Hematopoietic multipotent progenitor cell treated with erythropoietin and hydrocortisone succinate and interleukin-3 and kit ligand, for 17 days (in vitro differentiated cells): ENCODE data around the gene SYNC.
"Not testable (repeated sequence)": the region's sequence is repeated elsewhere in the genome, so short reads cannot be mapped to it uniquely, and the experiment has no call there.

Experiments used
- DNase-seq: peaks from one replicate; pipeline ENCODE4 v3.0.0-alpha.2; 2015; ENCODE audit warnings: low spot score

The SYNC gene

GRCh38 chr1:32724678-32725614, 22.4 kb upstream of the SYNC start:
- peak; percentile 97 for DNase-seq

GRCh38 chr1:32719681-32720275, 17.2 kb upstream of the SYNC start:
- DNase-seq, result no peak

DNA sequence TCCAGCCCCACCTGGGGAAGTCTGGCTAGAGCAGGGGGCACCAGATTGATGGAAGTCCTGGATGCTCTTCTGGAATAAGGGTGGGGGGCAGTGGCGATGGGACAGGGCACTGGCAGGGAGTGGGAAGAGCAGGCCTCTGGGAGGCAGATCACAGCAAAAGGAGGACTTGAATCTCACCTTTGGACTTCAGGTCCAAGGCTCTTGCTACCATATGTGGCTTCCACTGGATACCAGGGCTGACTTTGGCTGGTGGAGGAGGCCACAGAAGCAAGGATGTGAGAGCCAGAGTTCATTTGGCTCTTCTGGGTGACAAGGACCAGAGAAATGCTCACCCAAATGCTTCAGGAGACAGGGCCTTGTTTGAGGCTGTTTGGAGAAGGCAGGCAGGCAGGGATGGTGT, 16.0 kb upstream of the SYNC start:
- no peak for DNase-seq

DNA sequence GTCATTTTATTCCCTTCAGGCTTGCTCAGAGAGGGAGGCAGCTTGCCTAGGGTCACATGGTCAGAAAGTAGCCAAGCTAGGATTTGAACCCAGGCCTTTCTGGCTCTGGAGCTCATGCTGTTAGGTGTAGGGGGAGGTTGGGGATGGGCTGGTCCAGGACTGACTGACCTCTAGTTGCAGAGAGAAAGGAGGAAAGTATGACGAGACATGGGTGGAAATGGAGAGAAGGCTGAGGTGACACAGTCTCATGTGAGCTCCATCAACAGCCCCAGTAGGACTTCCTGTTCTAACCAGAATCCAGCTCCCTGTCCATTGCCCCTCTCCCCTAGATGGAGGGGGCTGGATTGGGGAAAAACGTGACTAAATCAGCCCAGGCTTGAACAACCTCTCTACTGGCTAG, 15.5 kb upstream of the SYNC start:
- no peak for DNase-seq

- no peak for DNase-seq
Measured at GRCh38 chr1:32717503-32717902, 14.9 kb upstream of the SYNC start.

DNA sequence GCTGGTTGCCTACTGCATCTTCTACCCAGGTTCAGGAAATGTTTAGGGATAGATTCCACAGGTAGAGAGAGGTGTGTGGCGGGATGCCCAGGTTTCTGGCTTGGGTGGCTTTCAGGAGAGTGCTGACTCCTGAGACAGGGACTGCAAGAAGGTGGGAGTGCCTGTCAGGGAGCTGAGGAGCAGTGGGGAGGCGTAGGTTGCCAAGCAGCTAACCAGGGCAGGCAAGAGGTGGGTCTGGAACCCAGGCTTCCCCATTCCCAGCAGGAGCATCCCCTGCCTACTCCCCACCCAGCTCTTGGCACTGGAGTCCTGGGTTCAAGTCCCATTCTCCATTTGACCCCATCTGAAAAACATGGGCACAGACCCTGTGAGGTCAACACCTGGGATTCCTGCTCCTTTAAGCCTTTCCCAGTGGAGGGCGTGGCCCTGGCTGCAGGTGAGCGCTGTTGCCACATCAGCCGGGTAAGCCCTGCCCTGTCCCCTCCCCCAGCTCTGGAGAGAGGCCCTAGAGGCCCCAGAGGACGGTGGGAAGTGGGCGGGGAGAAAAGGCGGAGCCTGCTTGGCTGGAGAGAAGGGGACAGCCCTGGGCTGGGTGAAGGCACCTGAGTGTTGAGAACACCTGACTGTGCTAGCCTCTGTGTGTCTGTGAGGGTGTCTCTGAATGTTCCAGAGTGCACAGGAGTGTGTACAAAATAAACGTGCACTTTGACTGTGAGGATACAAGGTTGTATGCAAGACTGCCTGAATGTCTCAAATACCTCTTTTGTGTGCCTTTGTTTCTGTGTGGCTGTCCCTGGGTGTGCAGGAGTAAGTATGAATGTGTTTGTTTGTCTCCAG, 14.0 kb upstream of the SYNC start:
- peak; percentile 85 for DNase-seq

GRCh38 chr1:32715901-32716311, 13.3 kb upstream of the SYNC start:
- DNase-seq, result peak; percentile 3

DNA sequence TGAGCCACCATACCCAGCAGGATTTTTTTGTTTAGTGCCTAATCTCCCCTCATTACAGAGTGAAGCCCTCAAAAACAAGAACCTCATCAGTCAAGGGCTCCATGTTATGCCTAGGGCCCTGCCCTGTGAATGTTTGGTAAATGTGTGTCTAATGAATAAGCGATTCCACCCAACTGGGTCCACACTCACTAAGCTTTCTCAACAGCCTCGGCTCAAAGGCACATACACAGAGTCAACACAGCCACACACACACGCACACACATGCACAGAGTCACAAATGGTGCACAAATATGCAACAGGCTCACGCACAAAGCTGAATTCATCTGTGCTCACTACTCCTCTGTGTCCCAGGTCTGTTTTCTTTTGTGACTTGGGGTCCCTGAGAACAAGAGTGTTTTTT, 11.7 kb upstream of the SYNC start:
- peak; percentile 3 for DNase-seq

DNA sequence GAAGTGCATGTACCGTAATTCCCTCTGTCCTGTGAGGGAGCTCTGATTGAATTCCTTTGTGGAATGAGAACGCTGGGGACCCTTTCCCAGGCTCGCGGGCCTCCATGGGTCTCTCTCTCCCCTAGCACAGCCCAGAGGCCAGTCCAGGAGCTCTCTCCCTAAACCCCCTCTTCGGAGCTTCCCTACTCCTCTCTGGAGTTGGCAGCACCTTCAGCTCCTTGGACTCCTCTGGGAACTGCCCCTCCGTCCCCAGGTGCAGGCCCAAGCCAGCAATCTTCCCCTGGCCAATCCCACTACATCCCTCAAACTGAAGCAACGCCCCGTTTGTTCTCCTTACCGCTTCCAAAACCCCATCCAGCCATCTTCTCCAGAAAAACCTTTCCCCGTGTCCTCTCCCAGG, 10.5 kb upstream of the SYNC start:
- peak; percentile 3 for DNase-seq

DNA sequence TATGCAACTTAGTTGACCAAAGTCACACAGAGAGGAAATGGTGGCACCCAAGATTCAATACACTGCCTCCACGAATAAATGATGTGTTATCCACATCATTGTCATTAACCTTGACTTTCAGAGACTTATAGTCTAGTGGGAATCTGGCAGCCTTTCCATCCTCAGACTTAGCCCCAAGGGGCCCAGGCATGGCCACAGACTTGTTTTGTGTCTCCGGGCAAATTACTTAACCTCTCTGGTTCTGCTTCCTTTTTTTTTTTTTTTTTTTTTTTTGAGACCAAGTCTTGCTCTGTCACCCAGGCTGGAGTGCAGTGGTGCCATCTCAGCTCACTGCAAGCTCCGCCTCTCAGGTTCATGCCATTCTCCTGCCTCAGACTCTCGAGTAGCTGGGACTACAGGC, 8.7 kb upstream of the SYNC start:
- DNase-seq, result peak; percentile 3

GRCh38 chr1:32709476-32709875, 6.9 kb upstream of the SYNC start:
- DNase-seq, result no peak

- DNase-seq, result no peak
Measured at GRCh38 chr1:32709075-32709474, 6.5 kb upstream of the SYNC start.

DNA sequence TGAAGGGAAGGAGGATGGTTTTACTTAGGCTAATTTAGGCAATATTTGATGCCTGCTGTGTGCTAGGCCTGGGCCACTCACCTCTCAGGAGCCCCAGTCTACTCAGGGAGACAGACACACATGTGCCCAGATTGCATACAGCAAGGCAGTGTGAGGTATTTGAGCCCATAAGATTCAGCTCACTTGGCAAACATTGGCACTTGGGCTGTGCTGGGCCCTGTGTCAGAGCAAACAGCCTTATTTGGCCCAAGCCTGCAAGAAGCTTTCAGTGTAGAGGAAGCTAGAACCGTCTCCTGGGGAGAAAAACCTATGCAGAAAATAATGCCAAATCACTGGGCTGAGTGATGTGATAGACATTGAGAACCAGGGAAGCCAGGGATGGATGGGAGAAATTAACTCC, 3.9 kb upstream of the SYNC start:
- DNase-seq, result no peak

DNA sequence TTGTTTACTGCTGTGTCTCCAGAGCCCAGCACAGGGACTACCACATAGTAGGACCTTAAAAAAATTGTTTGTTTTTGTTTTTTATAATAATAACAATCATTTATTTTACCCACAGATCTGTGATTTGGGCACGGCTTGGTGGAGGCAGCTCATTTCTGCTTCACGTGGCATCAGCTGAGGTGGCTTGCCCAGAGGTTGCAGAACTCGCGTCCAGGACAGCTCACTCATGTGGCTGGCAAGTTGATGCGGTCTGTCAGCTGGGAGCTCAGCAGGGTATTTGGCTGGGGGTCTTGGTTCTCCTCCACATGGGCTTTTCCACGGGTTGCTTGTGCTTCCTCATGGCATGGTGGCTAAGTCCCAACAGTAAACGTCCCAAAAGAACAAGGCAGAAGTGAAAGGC, 2.9 kb upstream of the SYNC start:
- DNase-seq, result no peak

- DNase-seq, result no peak
Measured at GRCh38 chr1:32703479-32704291, 1.1 kb upstream of the SYNC start.

GRCh38 chr1:32701951-32702598, 495 bp downstream of the SYNC start:
- no peak for DNase-seq

DNA sequence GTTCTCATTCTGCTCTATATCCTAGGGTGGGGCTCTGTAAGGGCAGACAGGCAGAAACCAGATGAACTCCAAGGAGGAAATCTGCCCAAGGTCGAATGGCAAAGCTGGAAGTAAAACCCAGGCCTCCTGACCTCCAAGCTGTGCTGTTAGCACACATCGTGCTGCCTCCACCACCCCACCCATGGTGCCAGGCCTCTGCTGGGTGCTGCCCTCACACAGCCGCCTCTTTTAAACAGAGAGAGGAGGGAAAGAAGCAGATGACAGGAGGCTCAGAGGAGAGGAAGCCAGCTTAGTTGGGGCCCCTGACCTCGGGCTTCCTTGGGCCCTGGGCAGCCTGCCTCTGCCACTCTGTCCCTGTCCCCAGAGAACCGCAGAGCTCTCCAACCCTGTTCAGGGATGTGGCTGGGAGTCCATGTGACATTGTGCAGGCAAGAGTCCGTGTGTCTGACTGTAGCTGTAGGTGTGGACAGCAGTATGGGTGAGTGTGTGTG, 1.1 kb downstream of the SYNC start:
- DNase-seq, result no peak

DNA sequence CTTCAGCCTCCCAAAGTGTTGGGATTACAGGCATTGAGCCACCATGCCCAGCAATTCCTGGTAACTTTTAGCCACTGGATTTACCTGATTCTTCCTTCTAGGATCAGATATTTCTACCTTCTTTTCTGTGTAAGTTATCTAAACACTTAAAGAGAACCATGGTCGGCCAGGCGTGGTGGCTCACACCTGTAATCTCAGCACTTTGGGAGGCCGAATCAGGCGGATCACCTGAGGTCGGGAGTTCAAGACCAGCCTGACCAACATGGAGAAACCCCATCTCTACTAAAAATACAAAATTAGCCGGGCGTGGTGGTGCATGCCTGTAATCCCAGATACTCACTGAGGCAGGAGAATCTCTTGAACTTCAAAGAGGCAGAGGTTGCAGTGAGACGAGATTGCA, 5.6 kb downstream of the SYNC start:
- not testable (repeated sequence) for DNase-seq

- no peak for DNase-seq
Measured at GRCh38 chr1:32696041-32696440, 6.5 kb downstream of the SYNC start.

GRCh38 chr1:32695098-32695904, 7.3 kb downstream of the SYNC start:
- no peak for DNase-seq
